Sciatic nerve (tissue), 2 donors: ENCODE data around the gene CHRM2. TPM values are rescaled to one million over a fixed set of nuclear protein-coding genes. Genes with fewer than 3 reads are reported as not detected.
"Not testable (repeated sequence)": the region's sequence is repeated elsewhere in the genome, so short reads cannot be mapped to it uniquely, and the experiment has no call there.

ENCODE experiments used
- ATAC-seq: fragments of 200-7000 bp; cut with Tn5 transposase; one replicate; pipeline ENCODE4 v1.9.1; 2020; ENCODE audit warnings: mild to moderate bottlenecking, moderate library complexity
- DNase-seq: peaks from one replicate; pipeline ENCODE4 v3.0.0-alpha.2; 2020; ENCODE audit warnings: low spot score
- intact Hi-C: fragments of 100-400 bp; cut with DNase I; formaldehyde crosslinking; loops from one replicate; pipeline ENCODE4 v1.14.2; 2022
- total RNA-seq: library from RNA; stranded (reverse); fragmentation: NEBNext Ultra II Directional; extraction: Animal tissue kit (Norgen Biotek cat#: 25700); gene quantifications from one replicate; pipeline ENCODE4 v1.2.1, GENCODE V29; 2021
- donor health status: DM: no; HTN: no; CAD: no.
- donor health status: DM: no; HTN: no; CAD: no.

Gene CHRM2
- not detected for total RNA-seq

DNA sequence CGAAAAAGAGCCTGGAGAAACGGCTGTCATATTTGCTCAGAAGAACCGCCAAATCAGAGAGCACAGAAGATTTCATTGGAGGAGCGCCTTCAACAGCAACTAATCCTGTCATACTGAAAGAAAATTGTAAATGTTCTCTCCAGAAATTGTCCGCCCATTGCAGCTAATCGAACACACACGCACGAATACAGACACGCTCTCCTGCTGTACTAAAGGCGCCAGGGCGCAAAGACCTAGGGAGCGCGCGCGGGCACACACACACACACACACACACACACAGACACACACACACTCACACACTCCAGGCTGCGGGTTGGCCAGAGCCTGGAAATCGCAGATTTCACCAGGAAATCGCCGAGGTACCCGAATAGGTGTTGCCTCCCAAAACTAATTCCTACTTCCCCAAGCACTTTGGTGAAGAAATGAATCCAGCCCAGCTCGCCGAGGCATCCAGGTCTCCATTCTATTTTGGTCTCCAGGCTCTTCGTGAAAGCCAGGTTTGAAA, at the start of gene CHRM2:
Gene CHRM2, plus strand, starts transcription at position 157 of the 505 bp plus-strand sequence. CDS start 146,214 bp downstream, outside the sequence.
- ATAC-seq, result no peak
- no peak for DNase-seq
- intact Hi-C loops, result no loop called here

DNA sequence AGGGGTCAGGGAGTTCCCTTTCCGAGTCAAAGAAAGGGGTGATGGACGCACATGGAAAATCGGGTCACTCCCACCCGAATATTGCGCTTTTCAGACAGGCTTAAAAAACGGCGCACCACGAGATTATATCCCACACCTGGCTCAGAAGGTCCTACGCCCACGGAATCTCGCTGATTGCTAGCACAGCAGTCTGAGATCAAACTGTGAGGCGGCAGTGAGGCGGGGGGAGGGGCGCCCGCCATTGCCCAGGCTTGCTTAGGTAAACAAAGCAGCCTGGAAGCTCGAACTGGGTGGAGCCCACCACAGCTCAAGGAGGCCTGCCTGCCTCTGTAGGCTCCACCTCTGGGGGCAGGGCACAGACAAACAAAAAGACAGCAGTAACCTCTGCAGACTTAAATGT, 37.1 kb upstream of the CHRM2 start:
- intact Hi-C loops, DNase-seq, ATAC-seq: not testable (repeated sequence)

DNA sequence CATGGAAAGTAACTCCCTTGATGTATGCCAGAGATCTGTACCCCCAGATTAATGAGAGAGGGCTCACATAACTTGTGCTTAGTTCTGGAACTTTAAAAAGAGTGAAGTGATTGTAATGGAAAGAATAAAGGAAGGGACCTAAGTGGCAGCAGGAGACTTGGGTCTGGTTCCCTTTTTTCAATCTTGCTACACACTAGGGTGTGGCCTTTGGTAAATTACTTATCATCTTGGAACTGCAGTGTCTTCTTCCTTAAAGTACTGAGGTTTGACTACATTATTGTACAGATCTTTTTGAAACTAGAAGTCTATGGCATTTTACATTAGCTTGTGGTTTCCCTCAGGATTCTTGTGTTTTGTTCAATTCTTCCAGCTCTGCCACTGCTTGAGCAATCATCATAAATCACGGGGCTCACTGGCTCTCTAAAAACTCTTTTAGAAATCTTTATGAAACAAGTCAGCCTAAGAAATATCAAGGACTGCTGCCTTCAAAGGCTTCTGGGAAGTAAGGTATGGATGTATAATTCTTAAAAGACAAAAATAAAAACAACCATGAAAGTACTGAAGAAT, 22.5 kb upstream of the CHRM2 start:
- intact Hi-C loops, result no loop called here
- ATAC-seq (no peak), DNase-seq (no peak)

DNA sequence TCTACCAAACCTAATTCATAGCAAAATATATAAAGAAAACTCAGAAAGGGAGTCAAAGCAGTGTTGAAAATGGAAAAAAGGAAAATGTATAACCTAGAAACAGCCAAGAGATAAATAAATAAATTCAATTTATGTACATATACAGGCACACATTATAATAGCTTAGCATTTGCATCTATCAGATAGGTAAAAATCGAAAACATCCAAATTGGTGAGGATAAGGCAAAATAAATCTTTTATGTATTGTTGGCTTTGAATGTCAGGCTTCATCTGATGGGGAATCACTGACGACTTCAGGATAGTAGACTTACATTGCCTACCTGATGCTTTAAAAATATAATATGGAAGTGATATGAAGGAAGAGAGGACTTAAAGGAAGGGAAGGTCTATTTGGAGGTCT, 20.6 kb upstream of the CHRM2 start:
- DNase-seq (no peak), ATAC-seq (no peak)
- intact Hi-C loops, result no loop called here

DNA sequence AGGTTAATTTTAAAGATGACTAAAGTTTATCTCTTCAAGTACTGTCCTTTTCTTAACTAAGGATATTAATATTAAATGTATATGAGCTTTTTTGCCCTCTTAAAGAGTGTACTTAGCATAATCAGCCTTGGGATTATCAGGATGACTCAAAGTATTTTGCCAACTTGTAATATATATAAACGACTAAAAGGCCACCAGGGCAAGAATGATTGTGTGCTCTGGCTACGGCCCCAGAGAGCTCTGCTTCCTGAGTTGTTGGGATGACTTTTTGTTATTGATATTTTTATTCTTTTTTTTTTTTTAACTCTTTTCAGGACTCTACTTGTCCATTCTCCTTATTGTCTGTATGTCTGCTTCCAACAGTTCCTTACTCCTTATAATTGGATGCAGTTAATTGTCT, 14.8 kb upstream of the CHRM2 start:
- intact Hi-C loops, result no loop called here
- DNase-seq (no peak), ATAC-seq (no peak)

DNA sequence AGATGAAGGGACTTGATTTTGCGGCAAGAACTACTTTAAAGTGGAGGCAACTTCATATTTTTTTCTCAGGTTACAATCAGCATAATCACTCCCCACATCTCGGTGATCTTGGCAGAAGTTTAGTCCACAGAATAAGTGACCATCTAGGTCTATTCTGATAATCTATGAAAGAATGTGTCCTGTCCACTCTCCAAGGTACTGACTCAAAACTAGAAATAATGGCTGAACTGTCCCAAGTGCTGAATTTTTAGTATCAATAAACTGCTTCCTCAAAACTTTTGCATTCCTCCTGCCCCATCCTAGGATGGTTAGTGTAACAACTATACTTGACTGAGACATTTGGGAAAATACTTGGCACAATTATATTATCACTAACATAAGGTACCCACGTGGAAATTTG, 10.9 kb upstream of the CHRM2 start:
- ATAC-seq (no peak), DNase-seq (no peak)
- intact Hi-C loops, result no loop called here

DNA sequence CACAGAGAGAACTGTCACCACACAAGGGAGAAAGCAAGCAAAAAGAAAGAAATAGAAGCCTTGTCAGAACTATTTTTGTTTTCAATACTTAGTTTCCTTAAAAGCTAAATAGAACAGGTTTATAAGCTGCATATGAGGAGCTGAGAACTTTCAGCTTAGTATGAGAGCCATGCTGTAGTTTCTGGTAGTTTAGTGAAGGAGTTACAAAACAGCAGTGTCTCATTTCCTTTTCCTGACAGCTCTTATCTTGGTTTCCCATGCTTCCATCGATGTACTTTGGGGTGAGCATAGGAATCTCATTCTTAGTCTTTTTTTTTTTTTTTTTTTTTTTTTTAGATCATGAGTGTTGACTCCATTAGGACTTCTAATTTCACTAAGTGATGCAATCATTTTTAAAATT, 8.6 kb upstream of the CHRM2 start:
- DNase-seq (no peak), ATAC-seq (no peak)
- intact Hi-C loops, result no loop called here

DNA sequence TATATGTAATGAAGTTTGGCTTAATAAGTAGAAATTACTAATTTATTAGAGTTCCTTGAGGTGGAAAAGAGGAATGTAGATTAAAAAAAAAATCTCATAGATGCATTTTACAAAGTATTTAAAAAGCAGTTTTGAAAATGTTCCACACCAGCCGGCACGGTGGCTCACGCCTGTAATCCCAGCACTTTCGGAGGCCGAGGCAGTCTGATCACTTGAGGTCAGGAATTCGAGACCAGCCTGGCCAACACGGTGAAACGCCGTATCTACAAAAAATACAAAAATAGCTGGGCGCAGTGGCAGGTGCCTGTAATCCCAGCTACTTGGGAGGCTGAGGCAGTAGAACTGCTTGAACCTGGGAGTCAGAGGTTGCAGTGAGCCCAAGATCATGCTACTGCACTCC, 3.2 kb upstream of the CHRM2 start:
- DNase-seq (no peak), ATAC-seq (no peak)
- intact Hi-C loops, result no loop called here

DNA sequence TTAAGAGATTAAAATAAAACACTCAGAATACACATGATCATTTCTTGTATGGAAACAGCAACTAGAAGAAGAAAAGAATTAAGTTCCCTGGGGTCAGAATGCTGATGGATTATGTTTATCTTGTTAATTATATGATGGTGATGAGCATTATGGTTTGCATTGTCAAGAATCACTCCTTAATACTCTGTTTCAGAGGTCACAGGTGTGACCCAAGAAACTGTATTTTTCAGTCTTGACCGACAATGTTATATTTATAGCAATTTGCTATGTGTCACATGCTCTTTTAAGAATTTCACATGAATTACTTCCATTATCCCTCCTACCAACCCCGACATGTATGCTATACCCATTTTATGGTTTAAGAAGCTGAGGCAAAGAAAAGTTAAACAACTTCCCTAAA, 2.7 kb upstream of the CHRM2 start:
- no peak for ATAC-seq
- no peak for DNase-seq
- intact Hi-C loops, result no loop called here

DNA sequence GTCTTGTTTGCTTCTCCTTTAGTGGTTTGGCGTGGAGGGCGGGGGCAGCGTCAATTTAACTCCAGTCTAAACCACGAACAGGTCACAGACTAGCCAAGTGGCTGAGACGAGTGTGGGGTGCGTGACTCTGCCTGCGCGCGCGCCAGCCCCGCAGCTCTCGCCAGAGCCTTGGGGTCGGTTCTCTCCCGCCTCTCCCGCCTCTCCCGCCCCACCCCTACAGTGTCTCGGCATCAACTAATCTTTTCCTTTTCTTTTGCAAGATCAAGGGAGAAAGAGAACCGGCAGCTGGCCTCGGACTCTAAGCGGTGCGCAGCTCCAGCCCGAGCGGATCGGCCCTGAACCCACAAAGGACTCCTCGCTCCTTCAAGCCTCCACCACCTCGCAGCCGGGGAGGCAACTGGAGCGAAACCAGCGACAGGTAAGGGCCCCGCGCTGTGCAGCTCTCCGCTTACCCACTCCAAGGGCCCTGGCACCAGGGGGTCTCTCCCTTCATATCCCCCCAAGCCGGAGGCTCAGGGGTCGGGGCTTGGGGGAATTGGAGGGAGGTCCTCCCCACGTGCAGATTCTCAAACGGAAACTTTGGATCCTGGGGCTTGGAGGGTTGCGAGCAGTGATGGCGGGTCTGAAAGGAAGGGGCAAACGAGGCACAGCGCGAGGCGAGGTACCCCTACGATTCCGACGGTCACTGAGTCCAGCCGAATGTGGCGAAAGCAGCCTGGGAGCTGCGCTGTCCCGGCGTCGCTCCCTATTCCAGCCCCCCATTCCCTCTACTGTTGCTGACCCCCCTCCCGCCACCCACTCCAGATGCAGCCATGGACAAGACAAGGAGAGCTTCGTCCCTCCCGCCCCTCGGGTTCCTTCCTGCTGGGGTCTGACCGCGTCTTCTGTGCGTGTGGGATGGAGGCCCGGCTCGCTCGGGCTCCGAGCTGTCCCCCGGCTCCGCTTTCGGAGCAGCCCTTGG, 829 bp downstream of the CHRM2 start:
- intact Hi-C loops, result no loop called here
- ATAC-seq (no peak), DNase-seq (no peak)

DNA sequence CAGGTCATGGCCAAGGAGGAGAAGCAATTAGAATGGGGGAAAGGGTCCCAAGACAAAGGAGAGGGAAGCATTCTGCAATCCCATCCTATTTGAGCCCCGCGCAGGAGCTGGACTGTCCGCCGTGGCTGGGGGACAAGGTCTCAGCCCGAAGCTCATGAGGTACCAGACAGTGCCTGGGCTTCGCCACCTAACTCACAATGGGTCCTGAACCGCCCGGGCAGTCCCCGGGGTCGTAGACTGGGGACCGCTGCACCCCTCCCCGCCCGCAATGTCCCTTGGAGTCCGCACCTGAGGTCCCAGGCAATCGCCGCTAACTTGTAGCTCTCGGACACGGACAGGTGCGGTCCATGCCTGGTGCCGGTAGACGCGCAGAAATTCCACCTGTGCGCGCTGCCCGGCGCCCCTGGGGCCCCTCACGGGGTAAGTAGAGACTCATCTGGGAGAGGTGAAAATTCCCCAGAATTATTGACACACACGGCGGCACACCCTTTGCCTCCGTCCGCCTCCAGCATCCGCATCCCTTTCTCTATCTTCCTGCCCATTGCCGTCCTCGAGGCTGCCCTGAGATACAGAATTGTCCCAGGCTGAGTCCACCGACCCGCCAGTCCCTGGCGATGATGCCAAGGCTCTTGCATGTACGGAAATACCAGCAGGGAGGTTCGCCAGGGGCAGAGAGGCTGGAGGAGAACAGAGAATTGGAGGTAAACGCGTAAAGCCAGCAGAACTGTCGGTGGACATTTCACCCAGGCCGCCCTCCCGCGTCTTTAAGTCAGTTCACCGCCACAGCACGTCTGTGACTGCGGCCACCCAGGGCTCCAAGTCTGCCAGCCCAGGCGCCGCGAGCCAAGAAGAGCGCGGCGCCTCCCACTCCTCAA, 1.8 kb downstream of the CHRM2 start:
- intact Hi-C loops, result no loop called here
- DNase-seq (no peak), ATAC-seq (no peak)

DNA sequence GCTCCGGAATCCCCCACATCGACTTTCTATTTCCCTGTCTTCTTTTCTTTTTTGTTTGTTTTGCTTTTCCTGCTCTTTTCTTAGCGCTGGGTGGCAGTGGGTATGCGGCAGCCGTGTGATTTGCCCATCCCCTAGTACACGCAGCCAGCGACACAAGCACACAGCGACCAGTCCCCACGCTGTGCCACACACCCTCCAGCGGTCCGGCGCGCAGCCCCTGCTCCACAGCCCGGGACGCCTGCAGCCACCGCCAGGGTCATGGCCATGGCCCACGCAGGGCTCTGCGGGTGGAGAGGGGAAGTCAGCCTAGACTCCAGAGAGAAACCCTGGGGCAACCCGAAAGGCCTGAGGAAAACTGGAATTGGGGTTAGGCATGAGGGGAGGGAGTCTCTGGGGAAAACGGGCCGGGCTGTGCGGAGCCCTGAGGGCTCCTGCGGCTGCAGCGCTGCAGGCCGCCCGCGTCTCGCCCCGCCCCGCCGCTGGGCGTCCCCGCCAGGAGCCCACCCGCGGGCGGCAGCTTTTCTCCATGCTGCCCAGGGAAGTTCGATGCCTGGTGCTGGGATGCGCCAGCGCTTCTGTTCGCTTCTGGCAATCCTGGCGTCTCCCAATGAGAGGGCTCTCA, 2.5 kb downstream of the CHRM2 start:
- intact Hi-C loops, result no loop called here

DNA sequence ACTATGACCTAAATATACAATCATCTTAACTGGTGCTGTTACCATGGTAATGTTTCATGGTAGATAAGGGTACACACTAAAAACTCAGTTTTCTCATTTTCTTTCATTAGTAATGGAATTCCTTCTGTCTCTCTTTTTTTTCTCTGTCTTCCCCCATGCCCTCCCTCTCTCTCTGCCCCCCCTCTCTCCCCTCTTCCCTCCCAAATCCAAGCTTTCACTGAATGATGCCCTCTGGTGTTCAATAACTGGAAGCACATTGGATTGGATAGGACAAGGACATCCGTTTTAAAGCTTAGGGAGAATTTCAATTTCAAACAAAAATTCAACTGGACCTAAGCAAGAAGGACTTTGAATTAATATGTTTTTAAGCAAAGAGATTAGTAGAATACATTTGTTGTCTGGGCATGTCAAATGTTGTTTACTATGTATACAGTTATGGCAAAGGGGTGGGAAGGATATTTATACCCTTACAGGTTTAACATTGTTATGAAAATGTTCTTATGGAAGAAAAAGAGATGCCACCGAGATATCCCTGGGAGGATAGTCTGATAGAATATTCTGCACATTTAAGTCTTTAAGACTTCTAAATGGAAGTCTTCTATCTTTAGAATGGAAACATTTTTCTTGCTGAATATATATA, 6.1 kb downstream of the CHRM2 start:
- DNase-seq, result no peak
- intact Hi-C loops, result no loop called here
- no peak for ATAC-seq

More for the DNA sequence above, 2.5 kb downstream of the CHRM2 start:
- ATAC-seq (no peak), DNase-seq (no peak)

DNA sequence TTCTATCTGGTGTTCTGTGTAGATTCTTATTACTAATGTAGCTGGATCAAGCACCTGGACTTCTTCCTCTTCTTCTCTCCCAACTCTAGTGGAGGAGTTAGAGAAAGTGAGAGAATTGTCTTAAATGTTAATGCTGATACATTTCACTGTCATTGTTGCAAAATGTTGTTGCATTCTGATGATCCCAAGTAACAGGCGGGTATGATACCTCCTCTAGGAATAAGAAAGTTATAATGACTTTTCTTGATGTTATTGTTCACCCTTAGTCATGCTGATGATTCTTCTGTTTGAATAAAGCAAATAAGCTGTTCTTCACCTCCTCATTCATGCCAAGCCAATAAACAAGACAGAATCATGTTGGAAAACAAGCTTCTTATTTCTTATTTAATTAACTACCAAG, 9.1 kb downstream of the CHRM2 start:
- ATAC-seq, result no peak
- no peak for DNase-seq
- intact Hi-C loops, result no loop called here

DNA sequence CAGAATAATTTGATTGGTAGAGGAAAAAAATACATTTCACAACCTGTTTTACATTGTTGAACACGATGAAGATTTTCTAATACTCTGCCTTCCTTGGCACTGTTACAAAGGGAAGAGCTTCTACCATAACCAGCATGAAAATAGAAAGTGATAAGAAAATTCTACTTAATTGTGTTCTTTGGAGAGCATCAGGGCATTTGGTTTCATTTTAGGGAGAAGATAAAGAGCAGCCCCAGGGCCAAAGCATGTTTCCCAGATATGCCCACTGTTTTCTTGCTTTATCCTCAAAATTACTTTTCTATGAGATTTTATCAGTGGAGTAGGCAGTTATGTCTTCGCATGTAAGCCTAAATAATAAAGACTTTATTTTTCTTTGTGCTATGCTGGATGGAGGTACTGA, 9.5 kb downstream of the CHRM2 start:
- DNase-seq (no peak), ATAC-seq (no peak)
- intact Hi-C loops, result no loop called here

DNA sequence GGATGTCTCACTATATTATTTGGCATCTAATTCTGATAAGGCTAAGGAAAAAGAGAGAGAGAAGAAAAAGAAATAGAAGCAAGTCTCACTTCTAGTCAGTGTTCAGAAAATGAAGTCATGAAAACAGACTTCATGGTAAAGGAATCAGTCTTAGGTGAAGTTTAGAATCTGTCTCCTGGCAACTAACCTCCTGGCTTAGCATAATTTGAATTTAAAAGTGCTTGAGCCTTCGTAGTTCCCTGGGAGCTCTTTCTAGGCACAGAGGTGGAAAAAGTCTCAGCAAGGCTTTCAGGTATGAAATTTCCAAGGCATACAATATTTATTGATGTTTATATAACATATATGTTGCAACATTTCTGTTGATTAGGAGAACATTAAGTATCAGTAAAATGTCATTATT, 10.4 kb downstream of the CHRM2 start:
- no peak for ATAC-seq
- no peak for DNase-seq
- intact Hi-C loops, result no loop called here

DNA sequence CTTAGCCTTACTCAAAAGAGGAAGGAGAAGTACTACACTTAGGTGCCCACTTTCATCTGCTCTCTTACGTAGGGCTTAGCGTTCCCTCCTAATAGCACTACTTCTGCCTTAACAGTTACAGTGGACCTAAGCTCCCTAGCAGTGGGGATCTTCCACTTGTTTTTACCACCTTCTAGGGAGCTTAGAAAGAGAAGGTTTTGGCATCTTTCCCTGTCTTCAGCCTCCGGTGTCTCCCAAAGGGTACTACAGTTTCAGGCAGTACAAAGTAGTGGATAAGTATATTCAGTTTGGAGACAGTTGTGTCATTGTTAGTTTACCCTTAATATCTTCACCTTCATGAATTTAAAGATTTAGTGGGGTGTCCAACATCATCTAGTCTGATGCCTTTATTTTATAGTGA, 14.6 kb downstream of the CHRM2 start:
- intact Hi-C loops, result no loop called here
- DNase-seq, result no peak
- ATAC-seq, result no peak

DNA sequence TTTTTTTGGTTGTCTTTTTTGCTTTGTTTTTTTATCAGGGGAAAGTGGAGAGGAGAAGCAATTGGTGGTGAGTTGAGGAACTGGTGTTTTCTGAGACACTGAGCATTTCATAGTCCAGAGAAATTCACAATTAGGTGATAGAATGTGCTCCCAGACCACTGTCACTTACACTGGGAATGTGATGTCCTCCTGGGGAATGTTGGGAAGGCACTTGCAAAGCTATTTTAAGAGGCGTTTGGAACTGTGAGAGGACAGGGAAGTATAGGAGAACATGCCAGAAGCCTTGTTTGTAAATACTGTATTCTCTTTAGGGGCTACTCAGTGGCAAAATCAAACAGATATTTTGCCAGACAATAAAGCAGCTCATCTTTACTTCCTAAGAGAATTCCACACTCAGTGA, 16.0 kb downstream of the CHRM2 start:
- intact Hi-C loops, result no loop called here
- ATAC-seq, result no peak

DNA sequence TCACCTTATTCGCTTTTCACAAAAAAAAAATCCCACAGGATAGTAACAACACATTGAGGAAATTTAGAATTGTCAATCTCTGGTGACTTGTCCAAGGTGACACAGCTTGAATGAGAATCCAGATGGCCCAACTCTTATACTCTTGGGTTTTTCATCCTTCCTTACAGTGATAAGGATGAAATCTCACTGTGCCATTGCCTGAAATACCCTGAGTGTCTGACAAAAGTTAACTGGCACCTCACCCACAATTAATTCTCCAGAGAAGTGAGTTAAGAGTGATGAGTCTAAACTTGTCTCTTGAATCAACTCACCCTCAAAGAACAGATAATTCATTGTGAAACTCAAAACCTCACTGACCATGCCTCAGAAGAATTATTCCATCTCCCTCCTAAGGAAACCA, 18.9 kb downstream of the CHRM2 start:
- ATAC-seq, result no peak
- intact Hi-C loops, result no loop called here
- no peak for DNase-seq

More for the DNA sequence above, 16.0 kb downstream of the CHRM2 start:
- no peak for DNase-seq
